Measurements from ENCODE around the gene EYA2. TPM values are rescaled to one million over a fixed set of nuclear protein-coding genes. Genes with fewer than 3 reads are reported as not detected.

The EYA2 gene
- total RNA-seq, 1 experiment from 2014 or later = 0.25 TPM

DNA sequence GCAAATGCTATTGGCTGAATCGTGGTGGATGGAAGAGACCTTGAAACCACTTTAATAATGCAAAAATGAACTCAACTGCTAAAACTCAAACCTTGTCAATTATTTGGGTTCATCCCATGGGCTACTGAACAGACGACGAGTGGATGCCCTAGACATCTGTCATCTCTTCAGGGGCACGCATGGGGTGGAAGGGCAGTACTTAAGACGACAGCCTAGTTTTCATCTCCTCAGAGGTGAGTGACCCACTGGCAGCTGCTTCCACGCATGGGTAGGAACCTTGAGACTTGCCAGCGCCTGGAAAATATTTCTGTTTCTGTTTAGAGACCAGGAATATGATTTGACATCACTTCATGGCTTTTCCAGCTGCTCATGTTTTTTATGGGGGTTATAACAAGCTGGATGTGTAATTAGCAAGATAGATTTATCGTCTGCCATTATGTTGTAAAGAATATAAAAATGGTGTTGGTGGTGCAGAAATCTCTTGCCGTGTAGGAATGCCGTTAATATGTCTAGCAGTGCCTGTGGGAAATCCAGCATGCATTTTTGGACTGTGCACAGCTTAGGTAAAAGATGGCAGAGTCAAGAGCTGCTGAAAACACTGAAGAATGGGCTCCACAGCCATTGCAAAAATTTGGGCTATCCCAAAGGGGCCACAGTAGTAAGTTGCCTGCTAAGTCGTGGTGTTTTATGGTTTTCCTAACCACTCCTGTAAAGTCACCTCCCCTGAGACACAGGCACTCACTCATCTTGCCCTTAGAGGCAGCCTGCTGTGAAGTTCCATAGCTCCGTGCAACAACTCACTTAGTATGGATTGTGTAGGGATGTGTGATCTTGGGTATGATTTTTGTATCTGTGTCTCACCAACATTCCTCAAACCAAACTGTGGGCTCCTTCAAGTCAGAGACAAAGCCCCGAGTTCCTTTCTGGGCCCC, 203.3 kb downstream of the EYA2 start:
- CTCF ChIA-PET = no interaction called here
- intact Hi-C loops (cut with micrococcal nuclease; ENCODE audit: unreplicated experiment) = no loop called here
- no peak overlapping the region for H3K27ac Mint-ChIP-seq (ENCODE audit: unreplicated experiment)
- no peaks in the 10 kb centered on the region for H3K36me3 Mint-ChIP-seq (ENCODE audit: insufficient read depth, unreplicated experiment)
- Histone ChIP-seq H3K4me3 (ENCODE audit: low read depth, low read length) (no peak overlapping the region), H3K27me3 (replicated peaks; ENCODE audit: control insufficient read depth, insufficient read depth, low read length) (no peaks in the 10 kb centered on the region), H3K36me3 (ENCODE audit: control insufficient read depth, insufficient read depth, low read length) (no peaks in the 10 kb centered on the region), H3K4me1 (no peaks in the 10 kb centered on the region), H3K9me3 (peaks cover 24% of the 10 kb centered on the region)
- peaks cover 9% of the 10 kb centered on the region for H3K27me3 Mint-ChIP-seq (ENCODE audit: insufficient read depth, unreplicated experiment)
- peaks cover 43% of the 10 kb centered on the region for H3K9me3 Mint-ChIP-seq (ENCODE audit: unreplicated experiment)
- DNase-seq = no peak
- H3K4me1 Mint-ChIP-seq (ENCODE audit: low read depth, unreplicated experiment) = no peaks in the 10 kb centered on the region
- H3K4me3 Mint-ChIP-seq (ENCODE audit: unreplicated experiment) = no peak overlapping the region
- TF ChIP-seq, protein P1, sequence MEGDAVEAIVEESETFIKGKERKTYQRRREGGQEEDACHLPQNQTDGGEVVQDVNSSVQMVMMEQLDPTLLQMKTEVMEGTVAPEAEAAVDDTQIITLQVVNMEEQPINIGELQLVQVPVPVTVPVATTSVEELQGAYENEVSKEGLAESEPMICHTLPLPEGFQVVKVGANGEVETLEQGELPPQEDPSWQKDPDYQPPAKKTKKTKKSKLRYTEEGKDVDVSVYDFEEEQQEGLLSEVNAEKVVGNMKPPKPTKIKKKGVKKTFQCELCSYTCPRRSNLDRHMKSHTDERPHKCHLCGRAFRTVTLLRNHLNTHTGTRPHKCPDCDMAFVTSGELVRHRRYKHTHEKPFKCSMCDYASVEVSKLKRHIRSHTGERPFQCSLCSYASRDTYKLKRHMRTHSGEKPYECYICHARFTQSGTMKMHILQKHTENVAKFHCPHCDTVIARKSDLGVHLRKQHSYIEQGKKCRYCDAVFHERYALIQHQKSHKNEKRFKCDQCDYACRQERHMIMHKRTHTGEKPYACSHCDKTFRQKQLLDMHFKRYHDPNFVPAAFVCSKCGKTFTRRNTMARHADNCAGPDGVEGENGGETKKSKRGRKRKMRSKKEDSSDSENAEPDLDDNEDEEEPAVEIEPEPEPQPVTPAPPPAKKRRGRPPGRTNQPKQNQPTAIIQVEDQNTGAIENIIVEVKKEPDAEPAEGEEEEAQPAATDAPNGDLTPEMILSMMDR (IDR thresholded peaks at IDR 0.05; ENCODE audit: insufficient read depth in 1 of 2, low read depth in 1 of 2, low read length in 1 of 2, severe bottlenecking in 1 of 2, unreplicated experiment in 1 of 2) = no peak
- BruUV-seq (replicated peaks) = no TSS peak
- POLR2A ChIA-PET = interaction anchor here (0.7 kb wide), 1 partner anchor 186 kb away, joined by 5 read pairs; no protein-coding TSS in a partner anchor

DNA sequence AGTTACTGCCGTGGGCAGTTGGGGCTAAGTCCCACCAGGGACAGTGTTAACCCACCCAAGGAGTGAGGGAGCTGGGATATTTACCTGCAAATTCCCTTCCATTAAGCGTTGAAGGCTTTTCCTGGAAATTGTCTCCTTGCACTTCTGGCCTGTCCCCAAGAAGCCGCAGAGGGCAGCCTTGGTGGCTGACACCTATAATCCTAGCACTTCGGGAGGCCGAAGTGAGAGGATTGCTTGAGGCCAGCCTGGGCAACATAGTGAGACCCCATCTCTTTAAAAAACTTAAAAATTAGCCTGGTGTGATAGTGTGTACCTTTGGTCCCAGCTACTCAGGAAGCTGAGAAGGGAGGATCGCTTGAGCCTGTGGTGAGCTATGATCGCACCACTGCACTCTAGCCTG, 204.4 kb downstream of the EYA2 start:
- BruUV-seq (replicated peaks) = no TSS peak
- Histone ChIP-seq H3K27me3 (replicated peaks; ENCODE audit: control insufficient read depth, insufficient read depth, low read length) (no peaks in the 10 kb centered on the region), H3K4me3 (ENCODE audit: low read depth, low read length) (no peak overlapping the region), H3K36me3 (ENCODE audit: control insufficient read depth, insufficient read depth, low read length) (no peaks in the 10 kb centered on the region), H3K9me3 (peaks cover 28% of the 10 kb centered on the region), H3K4me1 (no peaks in the 10 kb centered on the region)
- H3K9me3 Mint-ChIP-seq (ENCODE audit: unreplicated experiment) = peaks cover 51% of the 10 kb centered on the region
- H3K4me1 Mint-ChIP-seq (ENCODE audit: low read depth, unreplicated experiment) = no peaks in the 10 kb centered on the region
- peaks cover 9% of the 10 kb centered on the region for H3K27me3 Mint-ChIP-seq (ENCODE audit: insufficient read depth, unreplicated experiment)
- CTCF ChIA-PET = no interaction called here
- H3K27ac Mint-ChIP-seq (ENCODE audit: unreplicated experiment) = no peak overlapping the region
- TF ChIP-seq, protein P1 (IDR thresholded peaks at IDR 0.05; ENCODE audit: insufficient read depth in 1 of 2, low read depth in 1 of 2, low read length in 1 of 2, severe bottlenecking in 1 of 2, unreplicated experiment in 1 of 2) = no peak
- POLR2A ChIA-PET = no interaction called here
- no peaks in the 10 kb centered on the region for H3K36me3 Mint-ChIP-seq (ENCODE audit: insufficient read depth, unreplicated experiment)
- no peak for DNase-seq
- intact Hi-C loops (cut with micrococcal nuclease; ENCODE audit: unreplicated experiment) = no loop called here
- H3K4me3 Mint-ChIP-seq (ENCODE audit: unreplicated experiment) = no peak overlapping the region

DNA sequence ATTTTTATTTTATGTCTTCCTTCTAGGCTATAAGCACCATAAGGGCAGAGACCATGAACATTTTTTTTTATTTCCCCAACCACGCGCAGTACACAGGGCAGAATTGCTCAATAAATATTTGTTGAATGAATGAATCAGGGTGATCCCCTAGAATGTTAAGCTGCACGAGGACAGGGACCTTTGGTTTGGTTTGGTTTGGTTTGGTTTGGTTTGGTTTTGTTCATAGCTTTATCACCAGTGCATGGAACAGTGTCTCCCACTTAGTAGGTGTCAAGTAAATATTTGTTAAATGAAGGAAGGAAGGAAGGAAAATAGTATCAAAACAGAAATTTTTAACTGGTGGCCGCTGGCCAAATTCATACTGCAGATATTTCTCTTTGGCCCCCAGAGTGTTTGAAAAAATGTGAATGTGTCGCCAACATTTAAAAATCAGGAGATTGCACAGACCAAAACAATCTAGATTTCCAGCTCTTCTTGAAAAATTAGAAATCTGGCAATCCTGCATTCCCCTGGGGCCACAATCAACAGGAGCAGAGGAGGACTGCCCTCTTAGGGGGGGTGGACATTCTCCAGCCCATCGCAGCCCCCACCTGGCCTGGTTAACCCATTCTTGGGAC, 205.3 kb downstream of the EYA2 start:
- no peaks in the 10 kb centered on the region for H3K27me3 ChIP-seq (replicated peaks; ENCODE audit: control insufficient read depth, insufficient read depth, low read length)
- Mint-ChIP-seq H3K9me3 (ENCODE audit: unreplicated experiment) (peaks cover 51% of the 10 kb centered on the region), H3K27ac (ENCODE audit: unreplicated experiment) (no peak overlapping the region), H3K4me1 (ENCODE audit: low read depth, unreplicated experiment) (no peaks in the 10 kb centered on the region), H3K36me3 (ENCODE audit: insufficient read depth, unreplicated experiment) (no peaks in the 10 kb centered on the region), H3K27me3 (ENCODE audit: insufficient read depth, unreplicated experiment) (peaks cover 9% of the 10 kb centered on the region), H3K4me3 (ENCODE audit: unreplicated experiment) (no peak overlapping the region)
- no peaks in the 10 kb centered on the region for H3K36me3 ChIP-seq (ENCODE audit: control insufficient read depth, insufficient read depth, low read length)
- no TSS peak for BruUV-seq (replicated peaks)
- peaks cover 28% of the 10 kb centered on the region for H3K9me3 ChIP-seq
- H3K4me3 ChIP-seq (ENCODE audit: low read depth, low read length) = no peak overlapping the region
- no peaks in the 10 kb centered on the region for H3K4me1 ChIP-seq
- POLR2A ChIA-PET = no interaction called here
- TF ChIP-seq, protein P1 (IDR thresholded peaks at IDR 0.05; ENCODE audit: insufficient read depth in 1 of 2, low read depth in 1 of 2, low read length in 1 of 2, severe bottlenecking in 1 of 2, unreplicated experiment in 1 of 2) = no peak
- CTCF ChIA-PET = interaction anchor here (0.6 kb wide), 1 partner anchor 21 kb away, joined by 3 read pairs; no protein-coding TSS in a partner anchor
- no peak for DNase-seq
- intact Hi-C loops (cut with micrococcal nuclease; ENCODE audit: unreplicated experiment) = no loop called here

Data from Caco-2 (cell line).